OCI-LY3 (cell line): Measurements from ENCODE around the gene UCP2.

ENCODE experiments used
- H2AFZ ChIP-seq: fragments of 200-600, 300-600 bp; shearing (Covaris generic); 2 replicates; pipeline ENCODE4 v1.6.0; 2014; ENCODE audit warnings: antibody characterized with exemption, low read depth, low read length
- H3K27ac ChIP-seq: fragments of 200-600, 300-600 bp; sonication (generic); 2 replicates; pipeline ENCODE4 v1.5.1; 2014; ENCODE audit warnings: mild to moderate bottlenecking, low read length, moderate library complexity, mixed read lengths
- H3K27me3 ChIP-seq: fragments of 200-600, 300-600 bp; sonication (generic); 2 replicates; pipeline ENCODE4 v1.6.1; 2014; ENCODE audit warnings: low read depth, low read length, mixed read lengths
- H3K36me3 ChIP-seq: fragments of 200-600, 300-600 bp; sonication (generic); replicated peaks from 2 replicates; pipeline ENCODE3; 2014; ENCODE audit warnings: low read depth, low read length, mixed read lengths
- H3K4me1 ChIP-seq: fragments of 300-600, 200-600 bp; sonication (generic); 2 replicates; pipeline ENCODE4 v1.6.1; 2014; ENCODE audit warnings: low read length, mixed read lengths
- H3K4me2 ChIP-seq: fragments of 200-600, 300-600 bp; sonication (generic); 2 replicates; pipeline ENCODE4 v1.6.1; 2014; ENCODE audit warnings: low read length, mixed read lengths
- H3K4me3 ChIP-seq: fragments of 300-600, 200-600 bp; sonication (generic); 2 replicates; pipeline ENCODE4 v1.5.1; 2014; ENCODE audit warnings: antibody characterized with exemption, mild to moderate bottlenecking, low read length, moderate library complexity
- H3K79me2 ChIP-seq: fragments of 300-600, 200-600 bp; shearing (Covaris generic); 2 replicates; pipeline ENCODE4 v1.6.1; 2014; ENCODE audit warnings: mild to moderate bottlenecking, low read length, mixed read lengths
- H3K9ac ChIP-seq: fragments of 300-600, 200-600 bp; shearing (Covaris generic); 2 replicates; pipeline ENCODE4 v1.6.0; 2014; ENCODE audit warnings: mild to moderate bottlenecking, low read length, moderate library complexity
- H3K9me3 ChIP-seq: fragments of 200-600, 300-600 bp; shearing (Covaris generic); 2 replicates; pipeline ENCODE4 v1.6.1; 2014; ENCODE audit warnings: low read length, mixed read lengths; ENCODE audit not compliant: insufficient read depth
- H4K20me1 ChIP-seq: fragments of 200-600, 300-600 bp; sonication (generic); 2 replicates; pipeline ENCODE4 v1.6.1; 2016; ENCODE audit warnings: low read length, mixed read lengths; ENCODE audit not compliant: insufficient read depth
- EZH2phosphoT487 ChIP-seq: fragments of 200-600 bp; shearing (Covaris generic); IDR thresholded peaks from 2 replicates; pipeline ENCODE4 v1.6.1; 2018; ENCODE audit warnings: antibody characterized with exemption, mixed run types, low read depth
- TF ChIP-seq, protein P1 (sequence below): fragments of 200-600, 300-600 bp; sonication (generic); IDR thresholded peaks from 2 replicates; pipeline ENCODE4 v1.5.1; 2014; ENCODE audit warnings: antibody characterized with exemption, low read length, low read depth

The UCP2 gene

GRCh38 chr11:74017631-74018030 is 35.0 kb upstream of the UCP2 start:
- Histone ChIP-seq H2AFZ (no peak overlapping the region), H3K9ac (no peak overlapping the region), H3K4me1 (peaks cover 18% of the 10 kb centered on the region), H3K4me3 (no peak overlapping the region), H4K20me1 (no peaks in the 10 kb centered on the region), H3K27me3 (no peaks in the 10 kb centered on the region), H3K4me2 (no peak overlapping the region), H3K79me2 (no peaks in the 10 kb centered on the region), H3K36me3 (peaks cover 11% of the 10 kb centered on the region), H3K27ac (no peak overlapping the region), H3K9me3 (no peaks in the 10 kb centered on the region)
- no peak for TF ChIP-seq EZH2phosphoT487
- TF ChIP-seq, protein P1, sequence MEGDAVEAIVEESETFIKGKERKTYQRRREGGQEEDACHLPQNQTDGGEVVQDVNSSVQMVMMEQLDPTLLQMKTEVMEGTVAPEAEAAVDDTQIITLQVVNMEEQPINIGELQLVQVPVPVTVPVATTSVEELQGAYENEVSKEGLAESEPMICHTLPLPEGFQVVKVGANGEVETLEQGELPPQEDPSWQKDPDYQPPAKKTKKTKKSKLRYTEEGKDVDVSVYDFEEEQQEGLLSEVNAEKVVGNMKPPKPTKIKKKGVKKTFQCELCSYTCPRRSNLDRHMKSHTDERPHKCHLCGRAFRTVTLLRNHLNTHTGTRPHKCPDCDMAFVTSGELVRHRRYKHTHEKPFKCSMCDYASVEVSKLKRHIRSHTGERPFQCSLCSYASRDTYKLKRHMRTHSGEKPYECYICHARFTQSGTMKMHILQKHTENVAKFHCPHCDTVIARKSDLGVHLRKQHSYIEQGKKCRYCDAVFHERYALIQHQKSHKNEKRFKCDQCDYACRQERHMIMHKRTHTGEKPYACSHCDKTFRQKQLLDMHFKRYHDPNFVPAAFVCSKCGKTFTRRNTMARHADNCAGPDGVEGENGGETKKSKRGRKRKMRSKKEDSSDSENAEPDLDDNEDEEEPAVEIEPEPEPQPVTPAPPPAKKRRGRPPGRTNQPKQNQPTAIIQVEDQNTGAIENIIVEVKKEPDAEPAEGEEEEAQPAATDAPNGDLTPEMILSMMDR = no peak

DNA sequence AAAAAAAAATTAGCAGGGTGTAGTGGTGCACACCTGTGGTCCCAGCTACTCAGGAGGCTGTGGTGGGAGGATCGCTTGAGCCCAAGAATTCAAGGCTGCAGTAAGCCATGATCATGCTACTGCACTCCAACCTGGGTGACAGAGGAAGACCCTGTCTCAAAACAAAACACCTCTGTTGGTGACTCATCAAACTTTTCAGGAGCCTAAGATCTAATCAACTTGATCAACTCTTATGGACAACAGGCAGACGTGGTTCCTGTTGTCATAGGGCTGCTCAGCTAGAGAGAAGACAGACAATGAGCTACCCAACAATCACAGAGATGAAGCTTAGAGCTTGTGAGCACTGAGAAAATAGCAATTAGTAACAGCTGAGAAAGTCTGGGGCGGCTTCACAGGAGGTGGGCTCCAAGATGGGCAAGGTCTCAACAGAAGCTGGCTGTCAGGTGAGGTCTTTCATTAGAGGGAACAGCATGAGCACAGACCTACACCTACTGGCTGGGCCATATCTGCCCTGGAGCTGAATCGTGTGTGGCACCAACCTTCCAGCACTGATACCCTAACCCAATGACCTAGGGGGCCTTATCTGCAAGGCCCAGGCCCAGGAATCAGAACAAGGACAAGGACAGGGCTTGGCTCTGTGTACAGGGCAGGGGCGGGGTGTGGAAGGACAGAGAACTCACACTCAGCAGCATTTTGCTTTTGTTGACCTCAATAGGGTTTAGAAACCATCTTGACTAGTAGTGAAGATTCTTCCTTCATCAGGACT is 33.5 kb upstream of the UCP2 start:
- H3K4me2 ChIP-seq = no peak overlapping the region
- TF ChIP-seq, protein P1 = no peak
- no peak for TF ChIP-seq EZH2phosphoT487
- no peaks in the 10 kb centered on the region for H3K27me3 ChIP-seq
- no peaks in the 10 kb centered on the region for H3K9me3 ChIP-seq
- no peaks in the 10 kb centered on the region for H4K20me1 ChIP-seq
- H2AFZ ChIP-seq = no peak overlapping the region
- H3K36me3 ChIP-seq = peaks cover 9% of the 10 kb centered on the region
- no peak overlapping the region for H3K4me3 ChIP-seq
- no peak overlapping the region for H3K9ac ChIP-seq
- no peak overlapping the region for H3K27ac ChIP-seq
- H3K4me1 ChIP-seq = peaks cover 27% of the 10 kb centered on the region
- H3K79me2 ChIP-seq = no peaks in the 10 kb centered on the region

DNA sequence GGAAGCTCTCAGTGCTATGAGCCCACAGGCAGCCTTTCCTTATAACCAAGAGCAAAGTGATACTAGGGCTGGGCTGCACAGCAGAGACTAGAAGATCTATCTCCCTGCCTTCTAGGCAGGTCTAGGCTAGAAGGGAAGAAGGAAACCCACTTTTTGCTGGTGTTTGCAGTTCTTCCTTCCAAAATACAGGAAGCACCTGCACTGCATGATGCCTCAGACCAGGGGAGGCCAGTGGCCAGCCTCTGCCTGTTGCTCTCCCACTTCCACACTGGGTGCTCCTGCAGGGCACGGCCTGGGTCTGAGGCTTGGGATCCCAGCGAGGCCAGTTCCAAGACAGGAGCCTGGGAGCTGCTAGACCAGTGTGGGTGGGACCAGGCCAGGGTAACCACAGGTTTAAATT is 32.2 kb upstream of the UCP2 start:
- H3K9me3 ChIP-seq = no peaks in the 10 kb centered on the region
- no peaks in the 10 kb centered on the region for H4K20me1 ChIP-seq
- no peak overlapping the region for H3K4me3 ChIP-seq
- no peak overlapping the region for H3K4me2 ChIP-seq
- H3K36me3 ChIP-seq = peaks cover 9% of the 10 kb centered on the region
- no peak overlapping the region for H3K27ac ChIP-seq
- no peak overlapping the region for H3K9ac ChIP-seq
- peaks cover 15% of the 10 kb centered on the region for H3K4me1 ChIP-seq
- H2AFZ ChIP-seq = no peak overlapping the region
- no peaks in the 10 kb centered on the region for H3K79me2 ChIP-seq
- TF ChIP-seq, protein P1 = no peak
- no peak for TF ChIP-seq EZH2phosphoT487
- H3K27me3 ChIP-seq = no peaks in the 10 kb centered on the region

DNA sequence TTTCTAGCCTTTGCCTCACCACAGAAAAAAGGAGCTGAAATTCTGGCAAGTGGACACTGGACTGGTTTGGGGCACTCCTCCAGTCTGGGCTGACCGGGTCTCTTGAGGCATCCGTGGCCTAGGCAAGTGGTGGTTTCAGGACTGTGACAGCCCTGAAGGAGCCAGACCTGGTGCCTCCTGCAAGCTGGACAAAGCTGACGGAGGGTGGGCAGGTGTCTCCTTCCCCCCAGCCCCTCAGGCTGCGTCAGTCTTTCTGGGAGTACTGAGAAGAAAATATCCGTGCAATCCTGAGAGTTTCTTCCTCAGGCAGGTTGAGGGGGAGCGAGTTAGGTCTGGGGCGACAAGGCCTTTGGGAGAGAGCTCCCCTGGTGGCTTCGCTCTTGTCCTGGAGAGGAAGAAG is 30.5 kb upstream of the UCP2 start:
- peaks cover 7% of the 10 kb centered on the region for H3K36me3 ChIP-seq
- no peak overlapping the region for H3K4me2 ChIP-seq
- no peak for TF ChIP-seq EZH2phosphoT487
- TF ChIP-seq, protein P1 = no peak

More for the DNA sequence above, 30.5 kb upstream of the UCP2 start:
- no peak overlapping the region for H3K27ac ChIP-seq
- no peaks in the 10 kb centered on the region for H3K27me3 ChIP-seq
- no peaks in the 10 kb centered on the region for H3K9me3 ChIP-seq
- H4K20me1 ChIP-seq = no peaks in the 10 kb centered on the region
- H3K9ac ChIP-seq = no peak overlapping the region
- H3K4me1 ChIP-seq = peaks cover 14% of the 10 kb centered on the region
- H3K79me2 ChIP-seq = no peaks in the 10 kb centered on the region
- no peak overlapping the region for H2AFZ ChIP-seq
- no peak overlapping the region for H3K4me3 ChIP-seq
